IMR-90 (cell line): ENCODE measurements around the gene DNMT3L. TPM values are rescaled to one million over a fixed set of nuclear protein-coding genes. Genes with fewer than 3 reads are reported as not detected.

ENCODE experiments used
- ATAC-seq: fragments of 200-7000 bp; cut with Tn5 transposase; 2 replicates; pipeline ENCODE4 v1.9.1; 2020; ENCODE audit warnings: low read depth, mild to moderate bottlenecking, moderate library complexity
- BruUV-seq: library from RNA; stranded (reverse); fragments of 400-500 nt; replicated peaks from 2 replicates; lab custom pipeline; 2021; lab: Mats Ljungman, UMichigan
- CTCF ChIA-PET: fragments of 300-600 bp; formaldehyde crosslinking; extraction: SDS; loops from one replicate; lab custom pipeline; 2021; ENCODE audit warnings: antibody characterized with exemption; lab: Yijun Ruan, JAX
- POLR2A ChIA-PET: fragments of 300-600 bp; sonication (Branson Sonifier 250); formaldehyde crosslinking; loops from one replicate; lab custom pipeline; 2022; ENCODE audit warnings: antibody characterized with exemption; ENCODE audit not compliant: unreplicated experiment; lab: Charles Lee
- DNase-seq: peaks from one replicate; pipeline ENCODE4 v3.0.0; 2013
- H2AFZ ChIP-seq: replicated peaks from 2 replicates; pipeline ENCODE3; 2013; ENCODE audit warnings: low read length, mild to moderate bottlenecking; ENCODE audit not compliant: poor library complexity
- H2AK5ac ChIP-seq: 2 replicates; pipeline ENCODE4 v1.6.1; 2013; ENCODE audit warnings: low read depth, low read length, inconsistent platforms
- H2AK9ac ChIP-seq: replicated peaks from 2 replicates; pipeline ENCODE3; 2013; ENCODE audit warnings: mild to moderate bottlenecking, low read depth, low read length, moderate library complexity; ENCODE audit not compliant: poor library complexity
- H2BK120ac ChIP-seq: 2 replicates; pipeline ENCODE4 v1.6.1; 2013; ENCODE audit warnings: low read depth, low read length, inconsistent platforms
- H2BK15ac ChIP-seq: 3 replicates; pipeline ENCODE4 v1.6.1; 2013; ENCODE audit warnings: low read depth, low read length, inconsistent platforms
- H2BK20ac ChIP-seq: 2 replicates; pipeline ENCODE4 v1.6.1; 2013; ENCODE audit warnings: low read depth, mild to moderate bottlenecking, inconsistent platforms, low read length, moderate library complexity
- H2BK5ac ChIP-seq: 2 replicates; pipeline ENCODE4 v1.6.1; 2013; ENCODE audit warnings: mild to moderate bottlenecking, low read depth, low read length, inconsistent platforms; ENCODE audit not compliant: poor library complexity, severe bottlenecking
- H3K14ac ChIP-seq: replicated peaks from 2 replicates; pipeline ENCODE4 v1.6.1; 2013; ENCODE audit warnings: low read depth, low read length, inconsistent platforms
- H3K18ac ChIP-seq: 2 replicates; pipeline ENCODE4 v1.6.1; 2013; ENCODE audit warnings: low read depth, low read length, control low read depth
- H3K23ac ChIP-seq: 2 replicates; pipeline ENCODE4 v1.6.1; 2013; ENCODE audit warnings: low read depth, low read length, inconsistent platforms
- H3K27ac ChIP-seq: 2 replicates; pipeline ENCODE4 v1.5.1; 2013; ENCODE audit warnings: mild to moderate bottlenecking, control low read depth, low read length; ENCODE audit not compliant: insufficient read depth
- H3K27me3 ChIP-seq: 2 replicates; pipeline ENCODE4 v1.6.1; 2013; ENCODE audit warnings: low read length; ENCODE audit not compliant: control insufficient read depth, insufficient read depth
- H3K36me3 ChIP-seq: 2 replicates; pipeline ENCODE4 v1.6.1; 2013; ENCODE audit warnings: low read length, mixed read lengths; ENCODE audit not compliant: control insufficient read depth, insufficient read depth
- H3K4ac ChIP-seq: 2 replicates; pipeline ENCODE4 v1.6.1; 2013; ENCODE audit warnings: low read depth, low read length, inconsistent platforms
- H3K4me1 ChIP-seq: 2 replicates; pipeline ENCODE4 v1.6.1; 2013; ENCODE audit warnings: low read length, mixed read lengths; ENCODE audit not compliant: control insufficient read depth, insufficient read depth
- H3K4me2 ChIP-seq: 2 replicates; pipeline ENCODE4 v1.6.1; 2013; ENCODE audit warnings: low read depth, mild to moderate bottlenecking, control low read depth, low read length, moderate library complexity
- H3K4me3 ChIP-seq: 2 replicates; pipeline ENCODE4 v1.5.1; 2013; ENCODE audit warnings: low read depth, mild to moderate bottlenecking, control low read depth, low read length, moderate library complexity; ENCODE audit not compliant: insufficient read depth
- H3K56ac ChIP-seq: 2 replicates; pipeline ENCODE4 v1.6.1; 2013; ENCODE audit warnings: low read length, inconsistent platforms; ENCODE audit not compliant: insufficient read depth; ENCODE audit errors: extremely low read depth
- H3K79me1 ChIP-seq, 2 experiments: 2 replicates each; pipeline ENCODE4 v1.6.1; 2013; ENCODE audit warnings: low read length in 2 of 2, inconsistent platforms in 1 of 2, low read depth in 1 of 2
- H3K9ac ChIP-seq: 2 replicates; pipeline ENCODE4 v1.6.1; 2013; ENCODE audit warnings: low read depth, low read length, control low read depth
- H3K9me1 ChIP-seq: 2 replicates; pipeline ENCODE4 v1.6.1; 2013; ENCODE audit warnings: low read length, inconsistent platforms; ENCODE audit not compliant: insufficient read depth
- H3K9me3 ChIP-seq: 2 replicates; pipeline ENCODE4 v1.6.1; 2013; ENCODE audit warnings: low read length; ENCODE audit not compliant: control insufficient read depth, insufficient read depth
- H4K20me1 ChIP-seq: 2 replicates; pipeline ENCODE4 v1.6.1; 2013; ENCODE audit warnings: low read length, inconsistent platforms; ENCODE audit not compliant: insufficient read depth
- H4K5ac ChIP-seq: 2 replicates; pipeline ENCODE4 v1.6.1; 2013; ENCODE audit warnings: mild to moderate bottlenecking, low read depth, low read length, control low read depth
- H4K8ac ChIP-seq, 2 experiments: 2 replicates each; pipeline ENCODE4 v1.6.1; 2013; ENCODE audit warnings: low read depth in 2 of 2, low read length in 2 of 2, control low read depth in 1 of 2, inconsistent platforms in 1 of 2
- H4K91ac ChIP-seq: 2 replicates; pipeline ENCODE4 v1.6.1; 2013; ENCODE audit warnings: low read depth, low read length, inconsistent platforms; ENCODE audit not compliant: insufficient read depth
- BHLHE40 ChIP-seq: fragments of 150-350 bp; IDR thresholded peaks from 2 replicates; pipeline ENCODE4 v1.6.1; 2016; ENCODE audit warnings: mild to moderate bottlenecking, low read depth, low read length
- CEBPB ChIP-seq: IDR thresholded peaks from 2 replicates; pipeline ENCODE4 v1.6.1; 2012; ENCODE audit warnings: low read depth, low read length, improper control_type of control experiment
- CHD1 ChIP-seq: IDR thresholded peaks from 2 replicates; pipeline ENCODE4 v1.6.1; 2012; ENCODE audit warnings: low read depth, low read length, improper control_type of control experiment
- MAFK ChIP-seq: IDR thresholded peaks from 2 replicates; pipeline ENCODE4 v1.6.1; 2012; ENCODE audit warnings: low read depth, low read length, improper control_type of control experiment
- MAZ ChIP-seq: IDR thresholded peaks from 2 replicates; pipeline ENCODE4 v1.6.1; 2012; ENCODE audit warnings: low read depth, mild to moderate bottlenecking, low read length, improper control_type of control experiment, moderate library complexity, borderline replicate concordance
- NFE2L2 ChIP-seq: fragments of 150-350 bp; IDR thresholded peaks from 2 replicates; pipeline ENCODE4 v1.6.1; 2016; ENCODE audit warnings: low read depth, mild to moderate bottlenecking, low read length
- RAD21 ChIP-seq: IDR thresholded peaks from 2 replicates; pipeline ENCODE4 v1.6.1; 2012; ENCODE audit warnings: low read length, improper control_type of control experiment
- SMC3 ChIP-seq: fragments of 150-350 bp; IDR thresholded peaks from 2 replicates; pipeline ENCODE4 v1.6.1; 2016; ENCODE audit warnings: low read depth, mild to moderate bottlenecking, antibody characterized with exemption, low read length, moderate library complexity
- WGBS, 2 experiments: methylation state at CpG; one replicate each; pipeline versions ENCODE4 v1.1.5 to v1.1.7; 2013; ENCODE audit warnings: missing lambda C conversion rate in 2 of 2; ENCODE audit not compliant: insufficient read length in 1 of 2; ENCODE audit errors: extremely low coverage in 2 of 2; 5-methylcytosine and 5-hydroxymethylcytosine counted together
- dilution Hi-C: fragments of 300-500 bp; cut with HindIII; formaldehyde crosslinking; loops from one replicate; pipeline ENCODE4 v1.14.3; 2018; ENCODE audit warnings: low sequenced_read_pairs; ENCODE audit not compliant: unreplicated experiment
- in situ Hi-C: fragments of 300-500 bp; cut with MboI; formaldehyde crosslinking; loops from 3 replicates; pipeline ENCODE4 v1.14.3; 2019; ENCODE audit warnings: low sequenced_read_pairs, inconsistent platforms, mixed read lengths
- intact Hi-C: fragments of 100-400 bp; cut with micrococcal nuclease; formaldehyde crosslinking; loops from 2 replicates; pipeline ENCODE4 v1.10.0; 2022
- polyA plus RNA-seq, 3 experiments: library from polyadenylated mRNA; depleted of rRNA; stranded (reverse); fragments of >200 nt; gene quantifications; 2 replicates each; pipeline ENCODE4 v1.2.3, GENCODE V29; 2012; ENCODE audit warnings: low replicate concordance in 1 of 3
- total RNA-seq: library from RNA; depleted of rRNA; stranded (reverse); fragments of >200 nt; gene quantifications from 2 replicates; pipeline ENCODE4 v1.2.3, GENCODE V29; 2012
- TF ChIP-seq, protein P1 (sequence below): fragments of 150-350 bp; IDR thresholded peaks from 2 replicates; pipeline ENCODE4 v1.6.1; 2016; ENCODE audit warnings: low read depth, mild to moderate bottlenecking, low read length, moderate library complexity, borderline replicate concordance

DNMT3L gene
- total and polyA plus RNA-seq, 2 of the 4 experiments (the other 2 are of a cell fraction): not detected

DNA sequence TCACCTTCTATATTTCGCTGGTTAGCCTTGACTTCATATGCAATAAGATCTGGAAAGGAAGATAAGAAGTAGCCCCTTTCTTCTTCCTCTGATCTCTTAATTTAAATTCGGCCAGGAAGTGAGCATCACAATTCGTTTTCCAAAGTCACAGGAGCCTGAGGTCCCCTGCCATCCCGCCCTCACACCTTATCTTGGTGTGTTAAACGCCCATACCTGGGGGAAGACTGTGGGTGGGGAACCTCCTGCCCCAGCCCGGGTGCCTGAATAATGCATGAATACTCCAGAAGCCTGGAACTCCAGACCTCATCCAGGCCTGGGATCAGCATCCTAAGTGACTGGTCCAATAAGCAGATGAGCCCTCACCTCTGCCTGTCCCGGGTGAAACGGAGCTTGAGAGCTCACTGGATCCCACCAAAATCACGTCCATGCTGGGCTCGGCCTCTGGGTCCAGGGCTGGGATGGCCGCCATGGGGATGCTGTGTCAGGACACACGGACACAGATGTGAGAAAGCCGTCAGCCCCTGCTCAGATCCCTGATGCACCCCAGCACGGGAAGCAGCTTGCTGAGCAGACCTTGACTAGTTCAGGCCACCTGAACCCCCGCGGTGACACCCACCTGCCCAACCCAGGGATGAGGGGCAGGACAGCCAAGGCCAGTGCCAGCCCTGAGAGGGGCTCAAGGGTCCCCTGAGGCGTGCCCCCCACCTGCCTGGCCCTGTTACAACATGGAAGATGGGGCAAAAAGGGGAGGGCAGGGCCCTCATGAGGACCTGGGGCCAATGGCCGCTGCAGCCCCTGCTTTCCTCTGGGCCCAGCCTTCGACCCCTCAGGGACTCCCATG, 686 bp downstream of the DNMT3L start:
- intact Hi-C loops: no loop called here
- Histone ChIP-seq H3K36me3 (no peaks in the 10 kb centered on the region), H2BK15ac (no peak overlapping the region), H3K9me3 (peaks cover 8% of the 10 kb centered on the region), H3K9ac (no peak overlapping the region), H3K18ac (no peak overlapping the region), H3K4me3 (no peak overlapping the region), H2AFZ (no peak overlapping the region), H3K27ac (no peak overlapping the region), H3K9me1 (no peaks in the 10 kb centered on the region), H4K5ac (no peak overlapping the region), H2AK5ac (no peak overlapping the region), H2BK20ac (no peak overlapping the region), H4K91ac (no peak overlapping the region), H3K14ac (no peak overlapping the region), H3K4ac (no peak overlapping the region), H3K4me1 (no peaks in the 10 kb centered on the region), H2AK9ac (no peak overlapping the region), H3K27me3 (peaks cover 22% of the 10 kb centered on the region), H3K79me1 (no peaks in the 10 kb centered on the region), H4K8ac (no peak overlapping the region), H2BK120ac (no peak overlapping the region), H3K23ac (no peak overlapping the region), H3K56ac (no peak overlapping the region), H3K4me2 (no peak overlapping the region), H2BK5ac (no peak overlapping the region), H4K20me1 (no peaks in the 10 kb centered on the region)
- TF ChIP-seq MAZ (no peak), NFE2L2 (no peak), CHD1 (no peak), BHLHE40 (no peak), MAFK (no peak), RAD21 (no peak), CEBPB (no peak), SMC3 (no peak)
- TF ChIP-seq, protein P1, sequence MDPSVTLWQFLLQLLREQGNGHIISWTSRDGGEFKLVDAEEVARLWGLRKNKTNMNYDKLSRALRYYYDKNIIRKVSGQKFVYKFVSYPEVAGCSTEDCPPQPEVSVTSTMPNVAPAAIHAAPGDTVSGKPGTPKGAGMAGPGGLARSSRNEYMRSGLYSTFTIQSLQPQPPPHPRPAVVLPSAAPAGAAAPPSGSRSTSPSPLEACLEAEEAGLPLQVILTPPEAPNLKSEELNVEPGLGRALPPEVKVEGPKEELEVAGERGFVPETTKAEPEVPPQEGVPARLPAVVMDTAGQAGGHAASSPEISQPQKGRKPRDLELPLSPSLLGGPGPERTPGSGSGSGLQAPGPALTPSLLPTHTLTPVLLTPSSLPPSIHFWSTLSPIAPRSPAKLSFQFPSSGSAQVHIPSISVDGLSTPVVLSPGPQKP: no peak
- ChIA-PET POLR2A (no interaction called here), CTCF (no interaction called here)
- 81% methylated on average over 9 of the region's 19 CpGs; no CpG with 5 or more reads in 1 of the 2 experiments for WGBS, 2 experiments
- DNase-seq (no peak), ATAC-seq (no peak)
- no TSS peak for BruUV-seq
- dilution Hi-C loops: no loop called here
- in situ Hi-C loops: no loop called here
